GM19240 (cell line): Measurements from ENCODE around the gene NPRL2.
"Not testable (repeated sequence)": the region's sequence is repeated elsewhere in the genome, so short reads cannot be mapped to it uniquely, and the experiment has no call there.

ENCODE experiments used
- DNase-seq: peaks from one replicate; pipeline ENCODE4 v3.0.0; 2011; ENCODE audit warnings: low spot score; ENCODE audit not compliant: insufficient read length

NPRL2 gene

GRCh38 chr3:50314816-50315215 lies 35.8 kb downstream of the NPRL2 start:
- DNase-seq = no peak

- no peak for DNase-seq
Observed at GRCh38 chr3:50314342-50314741, 36.2 kb downstream of the NPRL2 start.

- DNase-seq = not testable (repeated sequence)
Observed at GRCh38 chr3:50312041-50312440, 38.5 kb downstream of the NPRL2 start.

- no peak for DNase-seq
Observed at GRCh38 chr3:50304601-50305000, 46.0 kb downstream of the NPRL2 start.

- DNase-seq = no peak
Observed at GRCh38 chr3:50303013-50303815, 47.4 kb downstream of the NPRL2 start, which contains the start of gene HYAL1. TSS of gene HYAL1 (minus strand) at chr3:50303574. CDS start at chr3:50302956, 618 bp downstream.

GRCh38 chr3:50302095-50303012 lies 48.2 kb downstream of the NPRL2 start:
- DNase-seq = no peak

- no peak for DNase-seq
Observed at GRCh38 chr3:50300681-50301254, 49.8 kb downstream of the NPRL2 start.

- DNase-seq = no peak
Observed at GRCh38 chr3:50299929-50300680, 50.5 kb downstream of the NPRL2 start.

GRCh38 chr3:50299638-50299928 lies 51.0 kb downstream of the NPRL2 start:
- DNase-seq = no peak

GRCh38 chr3:50298836-50299637 lies 51.5 kb downstream of the NPRL2 start, which contains the start of the genes HYAL3 and NAA80:
TSS of gene HYAL3 (minus strand) at chr3:50299405. CDS start at chr3:50295602, 3,803 bp downstream.
TSS of gene NAA80 (minus strand) at chr3:50299405. CDS start at chr3:50297463, 1,942 bp downstream.
- peak; percentile 89 for DNase-seq

GRCh38 chr3:50297896-50298725 lies 52.5 kb downstream of the NPRL2 start:
- no peak for DNase-seq

- no peak for DNase-seq
Observed at GRCh38 chr3:50297384-50297775, 53.2 kb downstream of the NPRL2 start.
